Mesothelial cell of epicardium (in vitro differentiated cells): Measurements from ENCODE around the gene RXRA. TPM values are rescaled to one million over a fixed set of nuclear protein-coding genes. Genes with fewer than 3 reads are reported as not detected.
A peak's percentile ranks its signal among the peaks of the same experiment; 100 is the strongest.

Experiments
- DNase-seq, 2 experiments: peaks; one replicate each; pipeline ENCODE4 v3.0.0; 2021; ENCODE audit warnings: low spot score in 2 of 2; ENCODE audit not compliant: unreplicated experiment in 2 of 2
- H3K27ac Mint-ChIP-seq: 2 replicates; pipeline ENCODE4 v1.8.0; 2021; ENCODE audit warnings: mixed read lengths
- H3K27me3 Mint-ChIP-seq: 2 replicates; pipeline ENCODE4 v1.8.0; 2021; ENCODE audit warnings: low read depth, mixed read lengths
- H3K36me3 Mint-ChIP-seq: 2 replicates; pipeline ENCODE4 v1.8.0; 2021; ENCODE audit warnings: mixed read lengths
- H3K4me1 Mint-ChIP-seq: 2 replicates; pipeline ENCODE4 v1.8.0; 2021; ENCODE audit warnings: mixed read lengths
- H3K4me3 Mint-ChIP-seq: 2 replicates; pipeline ENCODE4 v1.8.0; 2021; ENCODE audit warnings: mild to moderate bottlenecking, moderate library complexity, mixed read lengths
- H3K9me3 Mint-ChIP-seq: 2 replicates; pipeline ENCODE4 v1.8.0; 2021; ENCODE audit warnings: mixed read lengths
- total RNA-seq: library from RNA; stranded (reverse); gene quantifications from 3 replicates; pipeline ENCODE4 v1.2.1, GENCODE V29; 2021
- TF ChIP-seq, protein P1 (sequence below): fragments of 200-600 bp; sonication (generic); IDR thresholded peaks from one replicate; pipeline ENCODE4 v1.5.0; 2021; ENCODE audit warnings: antibody characterized with exemption; ENCODE audit not compliant: unreplicated experiment

The RXRA gene
- total RNA-seq, 1 donor from 2014 or later: 45.0 TPM

DNA sequence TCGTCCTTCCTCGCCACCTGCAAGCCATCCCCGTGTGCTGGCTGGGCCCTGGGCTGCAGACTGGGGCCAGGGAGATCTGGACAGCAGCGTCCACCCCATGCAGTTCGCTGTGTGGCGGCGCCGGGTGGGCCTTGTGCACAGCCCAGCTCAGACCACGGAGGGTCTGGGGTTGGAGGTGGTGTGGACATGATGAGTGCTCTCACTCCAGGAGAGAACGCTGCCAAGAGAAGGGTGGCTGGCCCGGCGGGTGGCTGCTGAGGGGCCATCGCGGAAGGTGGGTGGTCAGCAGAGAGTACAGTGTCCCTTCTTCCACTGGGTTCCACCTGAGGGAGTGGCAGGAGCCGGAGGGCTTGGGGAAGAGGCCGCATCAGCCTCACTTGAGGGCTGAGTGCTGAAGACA lies 44.4 kb downstream of the RXRA start:
- no peak for DNase-seq
- Mint-ChIP-seq H3K9me3 (no peaks in the 10 kb centered on the region), H3K4me1 (peaks cover 45% of the 10 kb centered on the region), H3K27me3 (no peaks in the 10 kb centered on the region), H3K36me3 (no peaks in the 10 kb centered on the region), H3K27ac (no peak overlapping the region), H3K4me3 (no peak overlapping the region)
- TF ChIP-seq, protein P1, sequence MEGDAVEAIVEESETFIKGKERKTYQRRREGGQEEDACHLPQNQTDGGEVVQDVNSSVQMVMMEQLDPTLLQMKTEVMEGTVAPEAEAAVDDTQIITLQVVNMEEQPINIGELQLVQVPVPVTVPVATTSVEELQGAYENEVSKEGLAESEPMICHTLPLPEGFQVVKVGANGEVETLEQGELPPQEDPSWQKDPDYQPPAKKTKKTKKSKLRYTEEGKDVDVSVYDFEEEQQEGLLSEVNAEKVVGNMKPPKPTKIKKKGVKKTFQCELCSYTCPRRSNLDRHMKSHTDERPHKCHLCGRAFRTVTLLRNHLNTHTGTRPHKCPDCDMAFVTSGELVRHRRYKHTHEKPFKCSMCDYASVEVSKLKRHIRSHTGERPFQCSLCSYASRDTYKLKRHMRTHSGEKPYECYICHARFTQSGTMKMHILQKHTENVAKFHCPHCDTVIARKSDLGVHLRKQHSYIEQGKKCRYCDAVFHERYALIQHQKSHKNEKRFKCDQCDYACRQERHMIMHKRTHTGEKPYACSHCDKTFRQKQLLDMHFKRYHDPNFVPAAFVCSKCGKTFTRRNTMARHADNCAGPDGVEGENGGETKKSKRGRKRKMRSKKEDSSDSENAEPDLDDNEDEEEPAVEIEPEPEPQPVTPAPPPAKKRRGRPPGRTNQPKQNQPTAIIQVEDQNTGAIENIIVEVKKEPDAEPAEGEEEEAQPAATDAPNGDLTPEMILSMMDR: no peak

DNA sequence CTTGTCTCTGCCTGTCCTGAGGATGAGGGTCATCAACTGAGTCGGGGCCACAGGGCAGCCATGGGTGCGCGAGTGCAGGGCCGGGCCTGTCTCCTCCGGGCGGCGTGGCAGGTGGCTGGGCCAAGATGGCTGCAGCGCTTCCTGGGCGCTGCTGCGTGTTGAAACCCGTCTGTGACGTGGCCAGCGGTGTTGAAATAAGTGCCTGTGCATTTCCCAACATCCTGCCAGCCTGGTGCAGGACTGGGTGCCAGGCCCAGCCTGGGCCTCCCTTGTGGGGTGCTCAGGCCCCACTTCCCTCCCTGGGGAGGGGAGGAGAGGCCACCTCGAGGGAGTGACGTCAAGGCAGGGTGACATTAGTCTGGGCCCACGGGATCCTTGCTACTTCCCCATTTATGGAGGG lies 45.5 kb downstream of the RXRA start:
- Mint-ChIP-seq H3K27ac (no peak overlapping the region), H3K27me3 (no peaks in the 10 kb centered on the region), H3K36me3 (no peaks in the 10 kb centered on the region), H3K9me3 (no peaks in the 10 kb centered on the region), H3K4me1 (peaks cover 45% of the 10 kb centered on the region), H3K4me3 (no peak overlapping the region)
- DNase-seq: no peak
- TF ChIP-seq, protein P1: no peak

DNA sequence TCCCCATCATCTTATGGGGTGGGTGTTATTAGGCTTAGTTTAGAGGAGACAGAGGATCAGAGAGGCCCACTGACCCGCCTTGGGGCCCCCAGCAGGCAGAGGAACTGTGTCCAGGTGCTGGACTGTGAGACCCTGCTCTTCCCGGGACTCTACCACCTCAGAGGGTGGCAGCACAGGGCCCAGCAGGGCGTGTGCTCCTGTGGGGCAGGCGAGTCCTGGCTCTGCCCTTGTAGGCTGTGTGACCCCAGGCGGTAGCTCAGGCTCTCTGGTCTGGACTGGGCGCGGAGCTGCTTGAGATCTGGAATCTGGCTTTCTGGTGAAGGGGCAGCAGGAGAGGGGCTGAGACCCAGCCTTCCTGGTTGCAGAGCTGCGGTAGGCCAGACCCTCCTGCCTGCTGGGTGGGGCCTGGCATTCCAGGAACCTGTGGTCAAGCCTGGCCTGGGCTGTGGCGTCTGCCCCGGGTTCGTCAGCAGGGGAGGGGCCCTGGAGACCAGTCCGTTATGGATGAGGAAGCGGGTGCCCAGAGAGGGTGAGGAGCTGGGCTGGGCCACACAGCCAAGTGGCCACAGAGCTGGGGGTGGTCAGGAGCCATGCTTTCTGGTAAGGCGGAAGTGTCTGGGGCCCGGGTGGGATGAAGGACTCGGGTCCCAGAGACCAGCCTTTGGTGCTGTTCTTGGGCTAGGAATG lies 46.5 kb downstream of the RXRA start:
- Mint-ChIP-seq H3K9me3 (no peaks in the 10 kb centered on the region), H3K36me3 (no peaks in the 10 kb centered on the region), H3K4me3 (no peak overlapping the region), H3K27ac (no peak overlapping the region), H3K4me1 (peaks cover 39% of the 10 kb centered on the region), H3K27me3 (no peaks in the 10 kb centered on the region)
- no peak for DNase-seq
- TF ChIP-seq, protein P1: no peak

DNA sequence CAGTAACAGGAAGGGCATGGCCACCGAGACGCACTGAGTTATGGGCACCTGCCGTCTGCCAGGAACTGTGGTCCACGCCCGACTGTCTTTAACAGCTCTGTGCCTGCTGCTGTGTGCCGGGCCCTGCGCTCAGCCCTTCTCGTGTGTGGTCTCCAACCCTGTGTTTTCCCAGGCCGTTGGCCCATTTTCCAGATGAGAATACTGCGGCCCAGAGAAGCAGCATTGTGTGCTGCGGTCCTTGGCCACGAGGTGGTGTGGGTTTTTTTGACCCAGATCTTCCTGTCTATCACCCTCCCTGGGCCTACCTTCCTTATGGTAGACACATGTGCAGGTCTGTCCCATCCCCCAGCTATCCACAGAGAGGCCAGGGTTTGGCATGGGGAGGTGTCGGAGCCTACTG lies 47.0 kb downstream of the RXRA start:
- Mint-ChIP-seq H3K27ac (no peak overlapping the region), H3K36me3 (no peaks in the 10 kb centered on the region), H3K4me3 (no peak overlapping the region), H3K27me3 (no peaks in the 10 kb centered on the region), H3K4me1 (peaks cover 36% of the 10 kb centered on the region), H3K9me3 (no peaks in the 10 kb centered on the region)
- TF ChIP-seq, protein P1: peak; percentile 34
- no peak for DNase-seq

DNA sequence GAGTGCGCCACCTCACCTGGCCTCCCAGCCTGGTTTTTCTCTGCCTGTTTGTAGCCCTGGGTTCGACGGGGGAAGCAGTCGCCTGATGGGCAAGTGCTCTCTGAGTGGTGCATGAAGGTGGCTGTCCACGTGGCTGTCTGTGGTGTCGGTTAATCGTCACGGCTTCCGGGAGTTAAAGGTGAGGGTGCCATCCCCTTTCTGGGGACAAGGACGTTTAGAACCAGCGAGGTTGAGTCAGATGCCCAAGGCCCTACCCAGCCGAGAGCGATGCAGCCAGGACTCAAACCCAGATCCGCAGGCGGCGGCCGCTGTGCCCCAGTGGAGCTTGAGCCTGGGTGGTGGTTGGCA lies 47.7 kb downstream of the RXRA start:
- Mint-ChIP-seq H3K4me1 (peaks cover 34% of the 10 kb centered on the region), H3K27ac (no peak overlapping the region), H3K36me3 (no peaks in the 10 kb centered on the region), H3K9me3 (no peaks in the 10 kb centered on the region), H3K27me3 (no peaks in the 10 kb centered on the region), H3K4me3 (no peak overlapping the region)
- TF ChIP-seq, protein P1: no peak
- DNase-seq: no peak
